Endothelial cell of umbilical vein (primary cell): ENCODE measurements around the gene ELP4. TPM values are rescaled to one million over a fixed set of nuclear protein-coding genes. Genes with fewer than 3 reads are reported as not detected.

Experiments used
- BruUV-seq: library from RNA; stranded (reverse); fragments of 400-500 nt; replicated peaks from 2 replicates; lab custom pipeline; 2021; lab: Mats Ljungman, UMichigan
- CTCF ChIA-PET: fragments of 300-600, 350-600 bp; sonication (Branson Sonifier 250); formaldehyde crosslinking; loops from one replicate; lab custom pipeline; 2021; ENCODE audit warnings: antibody characterized with exemption, inconsistent platforms; lab: Charles Lee
- POLR2A ChIA-PET: fragments of 300-600, 350-600 bp; sonication (Branson Sonifier 250); formaldehyde crosslinking; loops from one replicate; lab custom pipeline; 2021; ENCODE audit warnings: antibody characterized with exemption, inconsistent platforms; lab: Charles Lee
- DNase-seq: peaks from one replicate; pipeline ENCODE4 v3.0.0-alpha.2; 2011; ENCODE audit warnings: low read depth, low spot score
- FAIRE-seq: peaks from 2 replicates; lab custom pipeline; 2011; peaks lifted over from hg19 to GRCh38; lab: Jason Lieb, UNC
- H2AFZ ChIP-seq: 2 replicates; pipeline ENCODE4 v1.6.0; 2012; ENCODE audit warnings: low read depth, low read length, control low read depth, inconsistent platforms
- H3K27ac ChIP-seq: 2 replicates; pipeline ENCODE4 v1.5.1; 2011; ENCODE audit warnings: low read depth, mild to moderate bottlenecking, control low read depth, low read length, moderate library complexity; ENCODE audit not compliant: insufficient read depth
- H3K27me3 ChIP-seq, 2 experiments: 2 replicates each; pipeline versions ENCODE4 v1.6.0 to v1.6.1; 2011; ENCODE audit warnings: low read length in 2 of 2, mixed read lengths in 1 of 2; ENCODE audit not compliant: control insufficient read depth in 2 of 2, insufficient read depth in 2 of 2
- H3K36me3 ChIP-seq, 2 experiments: 2 replicates in 1 of 2; 3 replicates in 1 of 2; pipeline ENCODE4 v1.5.1; 2011; ENCODE audit warnings: low read length in 2 of 2, mild to moderate bottlenecking in 1 of 2, moderate library complexity in 1 of 2; ENCODE audit not compliant: control insufficient read depth in 2 of 2, insufficient read depth in 2 of 2; ENCODE audit errors: extremely low read depth in 1 of 2
- H3K4me1 ChIP-seq: 3 replicates; pipeline ENCODE4 v1.5.1; 2011; ENCODE audit warnings: mild to moderate bottlenecking, low read length; ENCODE audit not compliant: control insufficient read depth, insufficient read depth; ENCODE audit errors: extremely low read depth
- H3K4me2 ChIP-seq: 2 replicates; pipeline ENCODE4 v1.6.1; 2011; ENCODE audit warnings: low read length, control low read depth, mixed read lengths; ENCODE audit not compliant: insufficient read depth
- H3K4me3 ChIP-seq, 3 experiments: fragments of 200-600 bp in 1 of 3; sonication (generic), shearing (Covaris generic) in 1 of 3; replicated peaks in 1 of 3; 2 replicates each; pipeline ENCODE4 v1.5.1; 2011 to 2016; ENCODE audit warnings: control low read depth in 3 of 3, low read length in 3 of 3, mild to moderate bottlenecking in 2 of 3, inconsistent platforms in 1 of 3, low read depth in 1 of 3, moderate library complexity in 1 of 3; ENCODE audit not compliant: insufficient read depth in 1 of 3
- H3K79me2 ChIP-seq: 2 replicates; pipeline ENCODE4 v1.6.0; 2012; ENCODE audit warnings: low read length, inconsistent platforms; ENCODE audit not compliant: control insufficient read depth, insufficient read depth
- H3K9ac ChIP-seq: replicated peaks from 2 replicates; pipeline ENCODE3; 2011; ENCODE audit warnings: low read length, control low read depth; ENCODE audit not compliant: insufficient read depth; ENCODE audit errors: extremely low read depth
- H3K9me1 ChIP-seq: replicated peaks from 3 replicates; pipeline ENCODE4 v1.6.0; 2011; ENCODE audit warnings: mild to moderate bottlenecking, low read length; ENCODE audit not compliant: control insufficient read depth, insufficient read depth; ENCODE audit errors: extremely low read depth
- H3K9me3 ChIP-seq: replicated peaks from 2 replicates; pipeline ENCODE4 v1.5.1; 2012; ENCODE audit warnings: low read length, inconsistent platforms; ENCODE audit not compliant: control insufficient read depth, insufficient read depth
- H4K20me1 ChIP-seq: replicated peaks from 2 replicates; pipeline ENCODE3; 2011; ENCODE audit warnings: mild to moderate bottlenecking, low read length; ENCODE audit not compliant: control insufficient read depth, insufficient read depth; ENCODE audit errors: extremely low read depth
- EZH2 ChIP-seq: IDR thresholded peaks from 2 replicates; pipeline ENCODE4 v1.6.1; 2012; ENCODE audit warnings: borderline replicate concordance, low read depth, mild to moderate bottlenecking, moderate library complexity, low read length, inconsistent platforms; ENCODE audit not compliant: severe bottlenecking
- FOS ChIP-seq: IDR thresholded peaks from 2 replicates; pipeline ENCODE4 v1.6.1; 2011; ENCODE audit warnings: mild to moderate bottlenecking, low read length, moderate library complexity, borderline replicate concordance; ENCODE audit not compliant: insufficient read depth
- GATA2 ChIP-seq: IDR thresholded peaks from 2 replicates; pipeline ENCODE4 v1.7.0; 2011; ENCODE audit warnings: low read depth, mild to moderate bottlenecking, moderate library complexity, mixed read lengths, low read length; ENCODE audit not compliant: insufficient read length, insufficient read depth
- JUN ChIP-seq: IDR thresholded peaks from 2 replicates; pipeline ENCODE4 v1.6.1; 2011; ENCODE audit warnings: borderline replicate concordance, low read depth; ENCODE audit not compliant: insufficient read length, insufficient read depth
- MYC ChIP-seq: IDR thresholded peaks from one replicate; pipeline ENCODE4 v1.6.1; 2011; ENCODE audit warnings: mild to moderate bottlenecking, low read depth, low read length
- POLR2A ChIP-seq: IDR thresholded peaks from 2 replicates; pipeline ENCODE4 v1.6.1; 2012; ENCODE audit warnings: low read depth, mild to moderate bottlenecking, control low read depth, low read length
- POLR2AphosphoS5 ChIP-seq: IDR thresholded peaks from 2 replicates; pipeline ENCODE4 v1.6.1; 2012; ENCODE audit warnings: low read depth, mild to moderate bottlenecking, control low read depth, low read length, moderate library complexity; ENCODE audit not compliant: insufficient read depth
- dilution Hi-C: fragments of 300-500 bp; cut with MboI; formaldehyde crosslinking; loops from one replicate; pipeline ENCODE4 v1.15.0; 2019; ENCODE audit warnings: low sequenced_read_pairs; ENCODE audit not compliant: extremely low pct_ligation_motif_present
- intact Hi-C: fragments of 100-400 bp; cut with micrococcal nuclease; formaldehyde crosslinking; loops from one replicate; pipeline ENCODE4 v1.10.0; 2022
- polyA plus RNA-seq, 4 experiments: library from polyadenylated mRNA; depleted of rRNA in 3 of 4; stranded (reverse) in 3 of 4; unstranded in 1 of 4; fragments of >200 nt; gene quantifications; 2 replicates each; pipeline versions ENCODE4 v1.2.1 to v1.2.3, GENCODE V29; 2011 to 2012; ENCODE audit warnings: missing spikeins in 1 of 4
- total RNA-seq: library from RNA; stranded (reverse); gene quantifications from 2 replicates; pipeline ENCODE4 v1.2.3, GENCODE V29; 2021
- TF ChIP-seq, protein P1 (sequence below): IDR thresholded peaks from 2 replicates; pipeline ENCODE4 v1.6.1; 2011; ENCODE audit not compliant: insufficient read depth, insufficient read length
- TF ChIP-seq, protein P2 (sequence below), 2 donors: IDR thresholded peaks; 1 replicate in 1 of 2; 2 replicates in 1 of 2; pipeline ENCODE4 v1.5.1; 2011; ENCODE audit warnings: low read length in 2 of 2, mild to moderate bottlenecking in 2 of 2, moderate library complexity in 2 of 2, control low read depth in 1 of 2, inconsistent platforms in 1 of 2, low read depth in 1 of 2; ENCODE audit not compliant: insufficient read depth in 1 of 2; ENCODE audit errors: extremely low read depth in 1 of 2

The ELP4 gene
- total and polyA plus RNA-seq, 2 donors (not counting 3 experiments of a cell fraction or from before 2014, with no cell fraction given) = 11.6 to 16.3 TPM

DNA sequence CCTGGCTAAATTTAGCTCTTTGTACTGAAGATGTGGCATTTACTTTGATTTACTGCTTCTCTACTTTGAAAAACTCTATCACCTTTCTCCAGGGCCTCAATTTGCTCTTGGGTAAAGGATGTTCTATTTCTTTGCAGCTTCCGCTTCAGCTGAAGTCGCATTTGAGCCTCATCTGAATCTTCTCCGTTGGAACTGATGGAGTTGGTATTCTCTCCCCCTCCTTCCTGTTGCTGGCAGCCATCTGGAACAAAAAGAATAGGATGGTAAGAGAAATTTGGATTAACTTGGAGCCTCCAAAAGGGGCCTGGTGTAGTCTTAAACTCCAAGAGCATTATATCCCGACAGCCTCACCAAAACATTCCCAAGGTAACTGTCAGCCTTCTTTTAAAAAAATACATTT lies 285.0 kb downstream of the ELP4 start:
- TF ChIP-seq, protein P1, sequence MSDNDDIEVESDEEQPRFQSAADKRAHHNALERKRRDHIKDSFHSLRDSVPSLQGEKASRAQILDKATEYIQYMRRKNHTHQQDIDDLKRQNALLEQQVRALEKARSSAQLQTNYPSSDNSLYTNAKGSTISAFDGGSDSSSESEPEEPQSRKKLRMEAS = no peak
- TF ChIP-seq, protein P2, sequence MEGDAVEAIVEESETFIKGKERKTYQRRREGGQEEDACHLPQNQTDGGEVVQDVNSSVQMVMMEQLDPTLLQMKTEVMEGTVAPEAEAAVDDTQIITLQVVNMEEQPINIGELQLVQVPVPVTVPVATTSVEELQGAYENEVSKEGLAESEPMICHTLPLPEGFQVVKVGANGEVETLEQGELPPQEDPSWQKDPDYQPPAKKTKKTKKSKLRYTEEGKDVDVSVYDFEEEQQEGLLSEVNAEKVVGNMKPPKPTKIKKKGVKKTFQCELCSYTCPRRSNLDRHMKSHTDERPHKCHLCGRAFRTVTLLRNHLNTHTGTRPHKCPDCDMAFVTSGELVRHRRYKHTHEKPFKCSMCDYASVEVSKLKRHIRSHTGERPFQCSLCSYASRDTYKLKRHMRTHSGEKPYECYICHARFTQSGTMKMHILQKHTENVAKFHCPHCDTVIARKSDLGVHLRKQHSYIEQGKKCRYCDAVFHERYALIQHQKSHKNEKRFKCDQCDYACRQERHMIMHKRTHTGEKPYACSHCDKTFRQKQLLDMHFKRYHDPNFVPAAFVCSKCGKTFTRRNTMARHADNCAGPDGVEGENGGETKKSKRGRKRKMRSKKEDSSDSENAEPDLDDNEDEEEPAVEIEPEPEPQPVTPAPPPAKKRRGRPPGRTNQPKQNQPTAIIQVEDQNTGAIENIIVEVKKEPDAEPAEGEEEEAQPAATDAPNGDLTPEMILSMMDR (IDR thresholded peaks at IDR 0.05; ENCODE audit: extremely low read depth in 1 of 2, insufficient read depth in 1 of 2, low read depth in 1 of 2, low read length in 2 of 2) = no peak
- TF ChIP-seq GATA2 (no peak), FOS (no peak), POLR2A (no peak), MYC (no peak), JUN (no peak), EZH2 (no peak), POLR2AphosphoS5 (no peak)
- H3K27me3 ChIP-seq = peaks cover 55 to 66% of the 10 kb centered on the region in 2 experiments
- ChIA-PET POLR2A (no interaction called here), CTCF (no interaction called here)
- intact Hi-C loops = loop anchor here (10.0 kb wide), 1 partner anchor 400 kb away; no protein-coding TSS in a partner anchor
- DNase-seq (no peak), FAIRE-seq (no peak)
- BruUV-seq = no TSS peak
- H3K79me2 ChIP-seq = no peaks in the 10 kb centered on the region
- no peak overlapping the region for H3K27ac ChIP-seq
- peaks cover 5% of the 10 kb centered on the region for H3K4me1 ChIP-seq
- H3K9ac ChIP-seq = no peak overlapping the region
- H3K36me3 ChIP-seq = no peaks in the 10 kb centered on the region
- H3K9me1 ChIP-seq = no peaks in the 10 kb centered on the region
- H3K4me3 ChIP-seq = no peak overlapping the region
- dilution Hi-C loops = no loop called here
- H4K20me1 ChIP-seq = no peaks in the 10 kb centered on the region
- H3K9me3 ChIP-seq = no peaks in the 10 kb centered on the region
- no peak overlapping the region for H3K4me2 ChIP-seq
- no peak overlapping the region for H2AFZ ChIP-seq
